Prostate gland (tissue), 2 donors: Measurements from ENCODE around the gene TEP1.

Source experiments
- POLR2AphosphoS5 ChIP-seq: sonication (generic); formaldehyde crosslinking; IDR thresholded peaks from one replicate; pipeline ENCODE4 v1.6.1; 2017; ENCODE audit warnings: antibody characterized with exemption
- TF ChIP-seq, protein P1 (sequence below), 4 experiments: fragments of 200-600 bp in 2 of 4; fragments of 450-650 bp in 2 of 4; sonication (generic) in 2 of 4; IDR thresholded peaks; 1 replicate in 3 of 4; 2 replicates in 1 of 4; pipeline ENCODE4 v1.5.1; 2016 to 2019; ENCODE audit warnings: antibody characterized with exemption in 4 of 4, mild to moderate bottlenecking in 2 of 4, moderate library complexity in 2 of 4

DNA sequence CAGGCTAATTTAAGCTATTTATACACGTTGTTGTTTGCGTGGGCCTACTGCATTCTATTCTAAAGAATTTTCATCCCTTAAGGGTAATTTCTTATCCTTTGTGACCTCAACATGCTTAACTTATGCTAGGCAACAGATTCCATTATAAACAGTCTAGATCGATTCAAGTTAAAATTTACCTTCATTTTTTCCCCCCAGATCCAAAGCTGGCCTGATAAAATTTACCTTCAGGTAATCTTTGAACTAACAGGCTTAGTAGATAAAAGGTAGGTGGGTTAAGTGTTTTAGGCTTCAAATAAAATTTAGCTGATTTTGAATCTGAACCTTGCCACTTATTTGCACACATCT lies 79.8 kb downstream of the TEP1 start:
- TF ChIP-seq, protein P1, sequence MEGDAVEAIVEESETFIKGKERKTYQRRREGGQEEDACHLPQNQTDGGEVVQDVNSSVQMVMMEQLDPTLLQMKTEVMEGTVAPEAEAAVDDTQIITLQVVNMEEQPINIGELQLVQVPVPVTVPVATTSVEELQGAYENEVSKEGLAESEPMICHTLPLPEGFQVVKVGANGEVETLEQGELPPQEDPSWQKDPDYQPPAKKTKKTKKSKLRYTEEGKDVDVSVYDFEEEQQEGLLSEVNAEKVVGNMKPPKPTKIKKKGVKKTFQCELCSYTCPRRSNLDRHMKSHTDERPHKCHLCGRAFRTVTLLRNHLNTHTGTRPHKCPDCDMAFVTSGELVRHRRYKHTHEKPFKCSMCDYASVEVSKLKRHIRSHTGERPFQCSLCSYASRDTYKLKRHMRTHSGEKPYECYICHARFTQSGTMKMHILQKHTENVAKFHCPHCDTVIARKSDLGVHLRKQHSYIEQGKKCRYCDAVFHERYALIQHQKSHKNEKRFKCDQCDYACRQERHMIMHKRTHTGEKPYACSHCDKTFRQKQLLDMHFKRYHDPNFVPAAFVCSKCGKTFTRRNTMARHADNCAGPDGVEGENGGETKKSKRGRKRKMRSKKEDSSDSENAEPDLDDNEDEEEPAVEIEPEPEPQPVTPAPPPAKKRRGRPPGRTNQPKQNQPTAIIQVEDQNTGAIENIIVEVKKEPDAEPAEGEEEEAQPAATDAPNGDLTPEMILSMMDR (IDR thresholded peaks at IDR 0.05) = no peak
- no peak for TF ChIP-seq POLR2AphosphoS5
